Esophagus squamous epithelium (tissue), 4 donors: ENCODE data around the gene DDX28.

Experiments used
- POLR2A ChIP-seq, 4 donors: fragments of 450-650 bp; IDR thresholded peaks; one replicate each; pipeline ENCODE4 v1.6.1; 2017; ENCODE audit warnings: antibody characterized with exemption in 4 of 4, mild to moderate bottlenecking in 4 of 4, moderate library complexity in 3 of 4
- TF ChIP-seq, protein P1 (sequence below), 6 experiments: fragments of 450-650 bp in 4 of 6; fragments of 200-600 bp in 2 of 6; sonication (generic) in 2 of 6; IDR thresholded peaks; one replicate each; pipeline ENCODE4 v1.5.1; 2016 to 2019; ENCODE audit warnings: antibody characterized with exemption in 6 of 6, mild to moderate bottlenecking in 4 of 6, moderate library complexity in 4 of 6

DNA sequence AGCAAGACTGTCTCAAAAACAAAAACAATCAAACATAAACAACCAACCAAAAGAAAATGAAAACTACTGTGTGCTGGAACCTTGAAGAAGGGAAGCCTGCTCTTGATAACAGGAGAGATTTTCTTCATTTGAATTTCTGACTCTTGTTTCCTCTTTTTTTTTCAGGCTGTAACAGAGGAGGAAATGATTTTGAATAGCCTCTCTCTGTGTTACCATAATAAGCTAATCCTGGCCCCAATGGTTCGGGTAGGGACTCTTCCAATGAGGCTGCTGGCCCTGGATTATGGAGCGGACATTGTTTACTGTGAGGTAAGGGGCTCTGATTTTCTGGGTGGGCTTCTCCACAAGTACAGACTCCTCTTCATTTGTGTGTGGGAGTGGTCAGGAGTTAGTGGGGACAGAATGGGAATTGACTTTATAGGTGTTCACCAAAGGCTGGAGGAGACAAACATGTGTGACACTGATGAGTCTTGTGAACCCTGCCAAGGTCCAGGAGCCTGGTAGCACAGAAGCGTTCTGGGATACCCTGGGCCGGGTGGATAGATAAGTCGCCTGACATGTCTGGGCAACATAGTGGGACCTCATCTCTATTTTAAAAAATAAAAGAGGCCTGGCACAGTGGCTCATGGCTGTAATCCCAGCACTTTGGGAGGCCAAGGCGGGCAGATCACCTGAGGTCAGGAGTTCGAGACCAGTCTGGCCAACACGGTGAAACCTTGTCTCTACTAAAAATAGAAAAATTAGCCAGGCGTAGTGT, 15.0 kb upstream of the DDX28 start:
- TF ChIP-seq, protein P1, sequence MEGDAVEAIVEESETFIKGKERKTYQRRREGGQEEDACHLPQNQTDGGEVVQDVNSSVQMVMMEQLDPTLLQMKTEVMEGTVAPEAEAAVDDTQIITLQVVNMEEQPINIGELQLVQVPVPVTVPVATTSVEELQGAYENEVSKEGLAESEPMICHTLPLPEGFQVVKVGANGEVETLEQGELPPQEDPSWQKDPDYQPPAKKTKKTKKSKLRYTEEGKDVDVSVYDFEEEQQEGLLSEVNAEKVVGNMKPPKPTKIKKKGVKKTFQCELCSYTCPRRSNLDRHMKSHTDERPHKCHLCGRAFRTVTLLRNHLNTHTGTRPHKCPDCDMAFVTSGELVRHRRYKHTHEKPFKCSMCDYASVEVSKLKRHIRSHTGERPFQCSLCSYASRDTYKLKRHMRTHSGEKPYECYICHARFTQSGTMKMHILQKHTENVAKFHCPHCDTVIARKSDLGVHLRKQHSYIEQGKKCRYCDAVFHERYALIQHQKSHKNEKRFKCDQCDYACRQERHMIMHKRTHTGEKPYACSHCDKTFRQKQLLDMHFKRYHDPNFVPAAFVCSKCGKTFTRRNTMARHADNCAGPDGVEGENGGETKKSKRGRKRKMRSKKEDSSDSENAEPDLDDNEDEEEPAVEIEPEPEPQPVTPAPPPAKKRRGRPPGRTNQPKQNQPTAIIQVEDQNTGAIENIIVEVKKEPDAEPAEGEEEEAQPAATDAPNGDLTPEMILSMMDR (IDR thresholded peaks at IDR 0.05), result no peak
- no peak for TF ChIP-seq POLR2A (IDR thresholded peaks at IDR 0.05)
